T-helper 2 cell treated with Interferon-gamma antibody and Interleukin-4, amounts not matched to agents 100 ng/mL and 5 ng/mL, for 36 hours (primary cell): ENCODE measurements around the gene CHST9. TPM values are rescaled to one million over a fixed set of nuclear protein-coding genes. Genes with fewer than 3 reads are reported as not detected.
"Not testable (repeated sequence)": the region's sequence is repeated elsewhere in the genome, so short reads cannot be mapped to it uniquely, and the experiment has no call there.

Experiments used
- intact Hi-C: fragments of 100-400 bp; cut with micrococcal nuclease; formaldehyde crosslinking; loops from one replicate; pipeline ENCODE4 v1.15.1; 2023
- total RNA-seq: library from RNA; stranded (reverse); gene quantifications from 2 replicates; pipeline ENCODE4 v1.2.3, GENCODE V29; 2022

CHST9 gene, protein sequence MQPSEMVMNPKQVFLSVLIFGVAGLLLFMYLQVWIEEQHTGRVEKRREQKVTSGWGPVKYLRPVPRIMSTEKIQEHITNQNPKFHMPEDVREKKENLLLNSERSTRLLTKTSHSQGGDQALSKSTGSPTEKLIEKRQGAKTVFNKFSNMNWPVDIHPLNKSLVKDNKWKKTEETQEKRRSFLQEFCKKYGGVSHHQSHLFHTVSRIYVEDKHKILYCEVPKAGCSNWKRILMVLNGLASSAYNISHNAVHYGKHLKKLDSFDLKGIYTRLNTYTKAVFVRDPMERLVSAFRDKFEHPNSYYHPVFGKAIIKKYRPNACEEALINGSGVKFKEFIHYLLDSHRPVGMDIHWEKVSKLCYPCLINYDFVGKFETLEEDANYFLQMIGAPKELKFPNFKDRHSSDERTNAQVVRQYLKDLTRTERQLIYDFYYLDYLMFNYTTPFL
- not detected in 2 replicates for total RNA-seq

- intact Hi-C loops, result no loop called here
Observed at GRCh38 chr18:27185025-27185763, at the start of gene CHST9. TSS of gene CHST9 (minus strand) at chr18:27185308. CDS start at chr18:27142809, 42,499 bp downstream.

DNA sequence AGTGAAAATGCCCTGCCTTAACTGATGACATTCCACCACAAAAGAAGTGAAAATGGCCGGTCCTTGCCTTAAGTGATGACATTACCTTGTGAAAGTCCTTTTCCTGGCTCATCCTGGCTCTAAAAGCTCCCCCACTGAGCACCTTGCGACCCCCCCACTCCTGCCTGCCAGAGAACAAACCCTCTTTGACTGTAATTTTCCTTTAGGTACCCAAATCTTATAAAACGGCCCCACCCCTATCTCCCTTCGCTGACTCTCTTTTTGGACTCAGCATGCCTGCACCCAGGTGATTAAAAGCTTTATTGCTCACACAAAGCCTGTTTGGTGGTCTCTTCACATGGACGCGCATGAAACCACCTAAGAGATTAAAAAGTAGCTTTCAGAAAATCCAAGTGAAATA is 47.2 kb upstream of the CHST9 start:
- intact Hi-C loops, result not testable (repeated sequence)

DNA sequence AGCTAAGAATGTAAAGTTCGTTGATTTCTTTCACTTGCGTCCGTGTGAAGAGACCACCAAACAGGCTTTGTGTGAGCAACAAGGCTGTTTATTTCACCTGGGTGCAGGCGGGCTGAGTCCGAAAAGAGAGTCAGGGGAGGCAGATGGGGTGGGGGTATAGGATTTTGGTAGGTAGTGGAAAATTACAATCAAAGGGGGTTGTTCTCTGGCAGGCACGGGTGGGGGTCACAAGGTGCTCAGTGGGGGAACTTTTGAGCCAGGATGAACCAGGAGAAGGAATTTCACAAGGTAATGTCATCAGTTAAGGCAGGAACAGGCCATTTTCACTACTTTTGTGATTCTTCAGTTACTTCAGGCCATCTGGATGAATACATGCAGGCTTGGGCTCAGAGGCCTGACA is 46.6 kb upstream of the CHST9 start:
- intact Hi-C loops, result not testable (repeated sequence)

- intact Hi-C loops, result not testable (repeated sequence)
Observed at GRCh38 chr18:27231221-27231620, 46.1 kb upstream of the CHST9 start.

GRCh38 chr18:27227721-27228120 is 42.6 kb upstream of the CHST9 start:
- intact Hi-C loops, result no loop called here

- intact Hi-C loops, result no loop called here
Observed at GRCh38 chr18:27226556-27227075, 41.5 kb upstream of the CHST9 start.

- intact Hi-C loops, result no loop called here
Observed at GRCh38 chr18:27225947-27226481, 40.9 kb upstream of the CHST9 start.

DNA sequence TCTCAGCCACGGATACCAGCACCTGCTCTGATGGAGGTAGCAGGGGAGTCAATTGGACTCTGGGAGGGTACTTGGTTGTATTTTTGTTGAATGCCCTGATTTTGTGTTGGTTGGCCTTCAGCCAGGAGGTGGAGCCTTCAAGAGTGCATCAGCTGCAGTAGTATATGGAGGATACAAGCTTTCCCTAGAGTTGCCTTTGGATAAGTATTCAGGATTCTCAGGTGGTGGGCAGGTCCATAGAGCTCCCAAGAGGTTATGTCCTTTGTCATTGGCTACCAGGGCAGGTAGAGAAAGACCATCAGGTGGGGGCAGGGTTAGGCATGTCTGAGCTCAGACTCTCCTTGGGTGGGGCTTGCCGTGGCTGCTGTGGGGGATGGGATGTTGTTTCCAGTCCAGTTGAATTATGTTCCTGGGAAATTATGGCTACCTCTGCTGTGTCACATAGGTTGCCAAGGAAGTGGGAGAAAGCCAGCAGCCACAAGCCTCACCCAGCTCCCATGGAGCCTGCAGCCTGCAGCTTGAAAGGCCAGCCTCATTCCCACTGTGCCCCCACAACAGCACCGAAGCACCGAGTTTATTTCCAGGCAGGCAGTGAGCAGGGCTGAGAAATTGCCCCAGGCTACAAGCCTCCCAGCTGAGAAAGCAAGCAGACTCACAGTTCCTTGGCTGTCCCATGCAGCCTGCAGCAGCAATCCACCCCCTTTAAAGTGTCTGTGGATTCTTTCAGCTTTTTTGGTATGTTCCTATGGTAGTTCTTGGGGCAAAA is 38.6 kb upstream of the CHST9 start:
- intact Hi-C loops, result no loop called here

DNA sequence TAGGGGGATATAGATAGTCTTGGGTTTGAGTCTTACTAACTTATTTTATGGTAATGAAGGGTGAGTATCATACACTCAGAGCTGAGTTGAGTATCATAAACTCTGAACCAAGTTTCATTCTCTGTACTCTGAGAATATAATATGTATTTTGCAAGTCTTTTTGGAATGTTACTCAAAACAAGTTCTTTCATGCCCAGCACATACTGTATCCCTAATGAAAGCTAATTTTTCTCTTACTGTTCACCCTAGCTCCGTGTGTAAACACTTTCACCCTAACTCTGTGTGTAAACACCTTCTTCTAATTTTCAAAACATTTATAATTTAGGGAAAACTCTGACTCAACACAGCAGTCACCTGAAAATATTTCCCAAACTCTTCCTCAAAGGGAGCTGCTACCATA is 29.7 kb upstream of the CHST9 start:
- intact Hi-C loops, result no loop called here

- intact Hi-C loops, result no loop called here
Observed at GRCh38 chr18:27213123-27213717, 28.1 kb upstream of the CHST9 start.

DNA sequence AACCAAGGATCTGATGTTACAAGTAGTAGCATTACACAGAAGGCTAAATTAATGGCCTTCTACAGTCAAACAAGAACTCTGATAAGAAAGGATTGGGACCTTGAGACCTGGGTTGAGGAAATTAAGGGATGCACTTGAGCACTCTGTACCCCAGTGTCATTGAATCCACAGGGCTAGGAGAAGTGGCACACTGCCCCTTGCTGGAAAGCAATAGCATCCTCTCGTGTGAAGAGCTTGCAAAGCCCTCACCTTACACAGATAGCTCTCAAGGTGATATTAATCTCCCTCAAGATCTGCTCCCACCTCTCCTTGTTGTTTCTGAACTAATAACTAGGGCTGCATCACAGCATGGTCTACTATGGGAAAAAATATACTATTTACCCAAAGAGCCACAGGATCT is 26.5 kb upstream of the CHST9 start:
- intact Hi-C loops, result no loop called here

DNA sequence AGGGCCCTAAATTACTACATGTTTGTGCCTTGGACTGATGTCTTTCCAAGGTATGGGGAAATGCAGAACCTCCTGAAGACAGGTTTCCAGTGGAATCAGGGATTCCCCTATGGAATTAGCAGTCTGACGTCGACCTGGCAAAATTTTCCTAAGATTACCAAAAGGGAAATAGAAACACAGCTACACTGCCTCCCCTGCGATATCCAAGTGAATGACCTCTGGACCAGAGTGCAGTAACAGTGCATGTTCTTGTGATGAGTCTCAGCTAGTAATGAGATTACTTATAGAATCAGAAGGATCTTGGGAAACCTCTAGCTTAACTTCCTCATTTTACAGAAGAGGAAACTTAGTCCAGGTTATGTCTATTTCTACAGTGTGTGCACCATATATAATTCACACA is 21.3 kb upstream of the CHST9 start:
- intact Hi-C loops, result no loop called here

DNA sequence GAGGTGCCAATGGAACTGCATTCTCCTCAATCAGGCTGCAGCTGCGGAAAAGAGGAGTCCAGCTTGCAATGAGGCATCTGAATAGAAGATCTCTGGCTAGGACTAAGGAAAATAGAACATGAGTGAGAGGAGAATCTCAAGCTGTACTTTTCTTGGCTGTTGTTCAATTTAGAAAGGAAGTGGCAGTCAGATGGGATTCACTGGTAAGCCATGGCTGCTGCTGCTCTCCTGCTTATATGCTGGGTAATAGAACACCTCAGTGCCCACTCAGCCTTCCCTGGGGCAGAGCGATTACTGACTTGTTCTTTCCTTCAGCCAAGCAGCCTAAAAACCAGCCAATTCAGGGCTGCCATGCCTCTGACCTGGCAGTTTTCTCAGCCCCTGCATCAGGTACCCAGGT is 17.6 kb upstream of the CHST9 start:
- intact Hi-C loops, result no loop called here

- intact Hi-C loops, result no loop called here
Observed at GRCh38 chr18:27198036-27198435, 12.9 kb upstream of the CHST9 start.

DNA sequence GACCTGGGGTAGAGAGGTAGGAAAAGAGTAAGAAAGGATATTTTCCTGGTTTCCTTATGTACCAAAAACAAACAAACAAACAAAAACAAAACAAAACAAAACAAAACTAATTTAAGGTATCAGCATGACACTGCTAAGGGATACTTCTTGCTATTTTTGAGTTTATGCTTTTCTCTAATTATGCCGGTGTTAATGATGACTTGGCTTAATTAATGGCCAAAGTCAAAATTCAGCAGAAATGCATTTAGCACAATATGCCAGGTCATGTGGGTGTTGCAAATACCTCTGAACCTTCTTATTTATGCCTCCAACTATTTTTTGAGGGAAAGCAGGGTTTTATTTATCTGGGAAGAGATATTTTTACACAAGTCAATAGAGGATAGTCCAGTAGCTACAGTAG is 3.2 kb upstream of the CHST9 start:
- intact Hi-C loops, result no loop called here

DNA sequence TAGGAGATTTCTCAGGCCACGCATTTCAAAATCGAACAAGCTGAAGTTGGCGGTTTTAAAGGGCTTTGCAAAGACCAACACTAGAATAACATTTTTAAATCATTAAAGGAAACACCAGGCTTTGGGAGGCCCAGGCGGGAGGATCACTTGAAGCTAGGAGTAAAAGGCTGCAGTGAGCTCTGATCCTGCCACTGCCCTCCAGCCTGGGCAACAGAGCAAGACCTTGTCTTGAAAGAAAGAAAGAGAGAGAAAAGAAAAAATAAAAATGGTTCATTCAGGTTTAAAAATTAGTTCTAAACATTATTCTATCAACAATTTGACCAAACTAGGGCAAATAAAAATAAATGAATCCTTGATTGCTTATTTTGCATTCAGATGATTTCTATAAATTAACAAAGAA is 789 bp upstream of the CHST9 start:
- intact Hi-C loops, result no loop called here

DNA sequence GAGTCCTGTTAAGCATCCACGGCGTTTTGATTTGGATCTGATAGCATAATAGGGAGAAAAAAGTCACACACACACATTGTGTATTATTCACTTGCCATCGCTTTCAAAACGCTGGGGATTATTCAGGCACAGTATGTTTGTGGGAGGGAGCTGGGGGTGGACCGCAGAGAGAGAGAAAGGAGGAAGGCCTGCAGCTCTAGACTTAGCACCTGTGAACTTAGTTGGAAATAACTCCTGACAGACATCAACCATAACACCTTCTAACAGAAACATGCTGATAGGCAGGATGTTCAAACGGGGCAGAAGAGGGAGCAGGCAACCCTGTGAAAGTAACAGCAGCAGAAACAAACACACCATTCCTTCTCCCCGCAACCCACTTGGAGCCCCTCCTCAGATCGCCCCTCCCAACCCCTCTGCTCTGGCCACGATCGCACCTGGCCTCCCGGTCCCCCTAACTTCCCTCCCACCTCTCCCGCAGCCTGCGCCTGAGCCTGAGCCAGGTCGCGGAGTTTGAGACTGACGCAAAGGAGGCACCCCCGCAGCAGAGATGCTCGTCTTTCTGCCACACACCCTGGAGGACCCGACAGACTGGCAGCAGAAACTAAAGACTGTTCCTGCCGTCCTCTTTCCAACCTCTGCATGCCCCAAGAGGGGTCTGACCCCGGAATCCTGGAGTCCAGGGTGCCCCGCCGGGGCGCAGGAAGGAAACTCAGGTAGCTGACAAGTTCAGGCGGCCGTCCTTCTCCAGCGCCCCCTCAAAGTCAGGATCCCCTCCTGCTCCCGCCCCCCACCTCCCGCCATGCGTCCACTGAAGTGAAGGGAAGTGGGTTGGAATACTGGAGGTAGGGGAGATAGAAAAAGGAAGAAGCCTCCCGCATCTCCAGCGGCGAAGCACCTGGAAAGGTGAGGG is 738 bp downstream of the CHST9 start:
- intact Hi-C loops, result no loop called here

GRCh38 chr18:27181726-27182125 is 3.4 kb downstream of the CHST9 start:
- intact Hi-C loops, result no loop called here

GRCh38 chr18:27178424-27178823 is 6.7 kb downstream of the CHST9 start:
- intact Hi-C loops, result no loop called here

GRCh38 chr18:27175914-27176313 is 9.2 kb downstream of the CHST9 start:
- intact Hi-C loops, result no loop called here
